Liver (tissue), 9 donors: ENCODE data around the gene RTEL1. TPM values are rescaled to one million over a fixed set of nuclear protein-coding genes. Genes with fewer than 3 reads are reported as not detected.

Source experiments
- DNase-seq: peaks from one replicate; pipeline ENCODE4 v3.0.0-alpha.2; 2017; ENCODE audit warnings: low spot score
- H3K27ac ChIP-seq, 2 donors: one replicate each; pipeline ENCODE4 v1.7.0; 2013; ENCODE audit warnings: inconsistent platforms in 2 of 2, low read length in 2 of 2, control low read depth in 1 of 2, low read depth in 1 of 2, mild to moderate bottlenecking in 1 of 2
- H3K27me3 ChIP-seq, 4 donors: one replicate each; pipeline versions ENCODE4 v1.6.1 to v1.7.0; 2013; ENCODE audit warnings: low read length in 3 of 4, inconsistent platforms in 1 of 4, mild to moderate bottlenecking in 1 of 4, moderate library complexity in 1 of 4; ENCODE audit not compliant: control insufficient read depth in 4 of 4, insufficient read depth in 4 of 4
- H3K36me3 ChIP-seq, 4 donors: one replicate each; pipeline versions ENCODE4 v1.6.1 to v1.7.0; 2013; ENCODE audit warnings: low read length in 3 of 4, mild to moderate bottlenecking in 3 of 4, low read depth in 1 of 4, moderate library complexity in 1 of 4; ENCODE audit not compliant: control insufficient read depth in 4 of 4, insufficient read depth in 3 of 4
- H3K4me1 ChIP-seq, 4 donors: one replicate each; pipeline versions ENCODE4 v1.6.1 to v1.7.0; 2013; ENCODE audit warnings: low read length in 3 of 4, mild to moderate bottlenecking in 3 of 4, moderate library complexity in 1 of 4; ENCODE audit not compliant: control insufficient read depth in 4 of 4, insufficient read depth in 4 of 4
- H3K4me3 ChIP-seq, 3 donors: one replicate each; pipeline versions ENCODE4 v1.6.1 to v1.7.0; 2013; ENCODE audit warnings: low read length in 3 of 3, control low read depth in 1 of 3, low read depth in 1 of 3, mild to moderate bottlenecking in 1 of 3
- H3K9ac ChIP-seq, 2 donors: one replicate each; pipeline ENCODE4 v1.7.0; 2013; ENCODE audit warnings: low read length in 2 of 2, mild to moderate bottlenecking in 2 of 2, moderate library complexity in 2 of 2, control low read depth in 1 of 2, low read depth in 1 of 2
- H3K9me3 ChIP-seq, 4 donors: one replicate each; pipeline versions ENCODE4 v1.6.1 to v1.7.0; 2013; ENCODE audit warnings: low read length in 3 of 4; ENCODE audit not compliant: control insufficient read depth in 4 of 4
- FOXA1 ChIP-seq: IDR thresholded peaks from 2 replicates; pipeline ENCODE4 v1.6.1; 2016; ENCODE audit warnings: antibody characterized with exemption
- FOXA2 ChIP-seq: IDR thresholded peaks from 2 replicates; pipeline ENCODE4 v1.6.1; 2016; ENCODE audit warnings: antibody characterized with exemption
- HNF4A ChIP-seq, 2 donors: conservative IDR thresholded peaks; 2 replicates each; pipeline ENCODE4 v1.6.1; 2016; ENCODE audit warnings: antibody characterized with exemption in 2 of 2, mild to moderate bottlenecking in 2 of 2
- JUND ChIP-seq, 2 donors: IDR thresholded peaks; 2 replicates each; pipeline ENCODE4 v1.6.1; 2016; ENCODE audit warnings: antibody characterized with exemption in 2 of 2
- NR2F2 ChIP-seq: IDR thresholded peaks from 2 replicates; pipeline ENCODE4 v1.6.1; 2016; ENCODE audit warnings: antibody characterized with exemption
- RXRA ChIP-seq, 2 donors: IDR thresholded peaks; 2 replicates each; pipeline ENCODE4 v1.6.1; 2017 to 2018; ENCODE audit warnings: antibody characterized with exemption in 2 of 2, mild to moderate bottlenecking in 1 of 2
- SP1 ChIP-seq: IDR thresholded peaks from 2 replicates; pipeline ENCODE4 v1.6.1; 2018; ENCODE audit warnings: antibody characterized with exemption, mild to moderate bottlenecking
- TAF1 ChIP-seq: conservative IDR thresholded peaks from 2 replicates; pipeline ENCODE4 v1.6.1; 2016; ENCODE audit warnings: antibody characterized with exemption, mild to moderate bottlenecking
- YY1 ChIP-seq: IDR thresholded peaks from 2 replicates; pipeline ENCODE4 v1.6.1; 2016; ENCODE audit warnings: antibody characterized with exemption, mild to moderate bottlenecking
- WGBS: extraction: QIAGEN DNeasy Blood & Tissue Kit; methylation state at CpG from one replicate; pipeline ENCODE4 v1.1.7; 2013; 5-methylcytosine and 5-hydroxymethylcytosine counted together
- polyA plus RNA-seq, 2 donors: library from polyadenylated mRNA; stranded (reverse) in 1 of 2; unstranded in 1 of 2; fragments of 200-250 nt in 1 of 2; fragments of >200 nt in 1 of 2; fragmentation: Nextera tagmentation in 1 of 2; extraction: Ambion mirVana in 1 of 2; gene quantifications; one replicate each; pipeline versions ENCODE4 v1.2.1 to v1.2.3, GENCODE V29; 2013 to 2015
- total RNA-seq, 2 donors: library from RNA; depleted of rRNA; stranded (reverse); fragments of >200 nt; gene quantifications; one replicate each; pipeline ENCODE4 v1.2.3, GENCODE V29; 2014
- TF ChIP-seq, protein P1 (sequence below): IDR thresholded peaks from 2 replicates; pipeline ENCODE4 v1.6.1; 2016; ENCODE audit warnings: antibody characterized with exemption
- TF ChIP-seq, protein P2 (sequence below): IDR thresholded peaks from 2 replicates; pipeline ENCODE4 v1.6.1; 2016; ENCODE audit warnings: antibody characterized with exemption, mild to moderate bottlenecking
- TF ChIP-seq, protein P3 (sequence below): IDR thresholded peaks from 2 replicates; pipeline ENCODE4 v1.6.1; 2016; ENCODE audit warnings: antibody characterized with exemption
- TF ChIP-seq, protein P4 (sequence below): fragments of 150-350 bp; IDR thresholded peaks from 2 replicates; pipeline ENCODE4 v1.5.1; 2017; ENCODE audit warnings: improper control_type of control experiment, low read depth, low read length; ENCODE audit not compliant: missing input control
- TF ChIP-seq, protein P5 (sequence below): IDR thresholded peaks from 2 replicates; pipeline ENCODE4 v1.6.1; 2016; ENCODE audit warnings: antibody characterized with exemption
- donor health status: healthy.
- donor health status: healthy.
- donor health status: healthy.
- donor health status: healthy.
- donor health status: healthy.

The RTEL1 gene
- total and polyA plus RNA-seq, 4 donors = 3.7 to 16.9 (median 7.4) TPM

DNA sequence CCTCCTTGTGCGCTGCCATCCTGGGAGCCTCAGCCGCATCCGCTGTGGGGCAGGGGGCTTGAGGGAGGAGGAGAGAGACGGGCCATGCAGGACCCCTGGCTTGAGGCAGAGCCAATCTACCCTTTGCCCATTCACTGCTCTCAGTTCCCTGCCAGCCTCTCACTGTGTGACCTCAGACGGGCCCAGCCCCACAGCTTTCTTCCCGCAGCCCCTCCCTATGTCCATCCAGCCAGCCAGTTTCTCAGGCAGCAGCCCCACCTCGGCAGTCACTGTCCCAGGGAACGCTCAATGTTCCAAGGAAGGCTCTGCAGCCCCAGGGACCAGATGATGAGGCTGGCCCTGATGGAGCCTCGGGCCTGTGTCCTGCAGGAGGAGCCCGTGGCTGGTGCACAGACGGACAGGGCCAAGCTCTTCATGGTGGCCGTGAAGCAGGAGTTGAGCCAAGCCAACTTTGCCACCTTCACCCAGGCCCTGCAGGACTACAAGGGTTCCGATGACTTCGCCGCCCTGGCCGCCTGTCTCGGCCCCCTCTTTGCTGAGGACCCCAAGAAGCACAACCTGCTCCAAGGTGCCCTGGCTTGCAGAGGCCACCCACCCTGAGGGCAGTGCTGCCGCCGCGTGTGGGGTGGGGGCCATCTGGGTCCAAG, 34.4 kb downstream of the RTEL1 start:
- no peaks in the 10 kb centered on the region for H3K9me3 ChIP-seq
- peaks cover 6 to 20% (median 11%) of the 10 kb centered on the region in 4 donors for H3K4me1 ChIP-seq
- H3K36me3 ChIP-seq = peaks cover 0 to 3% (median 0%) of the 10 kb centered on the region in 4 donors
- WGBS = 83% methylated on average over 20 of the region's 20 CpGs
- no peak for TF ChIP-seq FOXA1
- no peak for TF ChIP-seq SP1
- TF ChIP-seq YY1 = no peak
- H3K4me3 ChIP-seq = no peak overlapping the region
- no peak for DNase-seq
- no peak overlapping the region for H3K27ac ChIP-seq
- H3K27me3 ChIP-seq = no peaks in the 10 kb centered on the region
- H3K9ac ChIP-seq = no peak overlapping the region

DNA sequence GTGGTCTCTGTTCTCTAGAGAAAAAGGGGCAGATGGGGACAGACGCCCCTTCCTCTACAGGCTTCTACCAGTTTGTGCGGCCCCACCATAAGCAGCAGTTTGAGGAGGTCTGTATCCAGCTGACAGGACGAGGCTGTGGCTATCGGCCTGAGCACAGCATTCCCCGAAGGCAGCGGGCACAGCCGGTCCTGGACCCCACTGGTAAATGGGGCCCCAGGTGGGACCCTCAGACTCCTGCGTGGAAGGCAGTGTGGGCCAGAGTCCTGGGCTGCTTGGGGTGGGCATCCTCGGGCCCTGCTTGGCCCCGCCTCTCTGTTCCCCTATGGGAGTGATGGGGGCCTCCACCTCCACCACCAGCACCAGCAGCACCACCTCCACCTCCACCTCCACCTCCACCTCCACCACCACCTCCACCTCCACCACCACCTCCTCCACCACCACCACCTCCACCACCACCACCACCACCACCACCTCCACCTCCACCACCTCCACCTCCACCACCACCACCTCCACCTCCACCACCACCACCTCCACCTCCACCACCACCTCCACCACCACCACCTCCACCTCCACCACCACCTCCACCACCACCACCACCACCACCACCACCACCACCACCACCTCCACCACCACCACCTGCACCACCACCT, 35.1 kb downstream of the RTEL1 start:
- H3K27ac ChIP-seq = no peak overlapping the region
- H3K36me3 ChIP-seq = peaks cover 0 to 3% (median 0%) of the 10 kb centered on the region in 4 donors
- TF ChIP-seq JUND (IDR thresholded peaks at IDR 0.05) (no peak), HNF4A (conservative IDR thresholded peaks at IDR 0.05) (no peak), RXRA (IDR thresholded peaks at IDR 0.05) (no peak)
- TF ChIP-seq, protein P1, sequence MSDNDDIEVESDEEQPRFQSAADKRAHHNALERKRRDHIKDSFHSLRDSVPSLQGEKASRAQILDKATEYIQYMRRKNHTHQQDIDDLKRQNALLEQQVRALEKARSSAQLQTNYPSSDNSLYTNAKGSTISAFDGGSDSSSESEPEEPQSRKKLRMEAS = no peak
- peaks cover 7 to 22% (median 13%) of the 10 kb centered on the region in 4 donors for H3K4me1 ChIP-seq
- no peaks in the 10 kb centered on the region for H3K27me3 ChIP-seq
- H3K4me3 ChIP-seq = no peak overlapping the region
- DNase-seq = no peak
- H3K9ac ChIP-seq = no peak overlapping the region
- H3K9me3 ChIP-seq = no peaks in the 10 kb centered on the region
- 97% methylated on average over 10 of the region's 10 CpGs for WGBS

DNA sequence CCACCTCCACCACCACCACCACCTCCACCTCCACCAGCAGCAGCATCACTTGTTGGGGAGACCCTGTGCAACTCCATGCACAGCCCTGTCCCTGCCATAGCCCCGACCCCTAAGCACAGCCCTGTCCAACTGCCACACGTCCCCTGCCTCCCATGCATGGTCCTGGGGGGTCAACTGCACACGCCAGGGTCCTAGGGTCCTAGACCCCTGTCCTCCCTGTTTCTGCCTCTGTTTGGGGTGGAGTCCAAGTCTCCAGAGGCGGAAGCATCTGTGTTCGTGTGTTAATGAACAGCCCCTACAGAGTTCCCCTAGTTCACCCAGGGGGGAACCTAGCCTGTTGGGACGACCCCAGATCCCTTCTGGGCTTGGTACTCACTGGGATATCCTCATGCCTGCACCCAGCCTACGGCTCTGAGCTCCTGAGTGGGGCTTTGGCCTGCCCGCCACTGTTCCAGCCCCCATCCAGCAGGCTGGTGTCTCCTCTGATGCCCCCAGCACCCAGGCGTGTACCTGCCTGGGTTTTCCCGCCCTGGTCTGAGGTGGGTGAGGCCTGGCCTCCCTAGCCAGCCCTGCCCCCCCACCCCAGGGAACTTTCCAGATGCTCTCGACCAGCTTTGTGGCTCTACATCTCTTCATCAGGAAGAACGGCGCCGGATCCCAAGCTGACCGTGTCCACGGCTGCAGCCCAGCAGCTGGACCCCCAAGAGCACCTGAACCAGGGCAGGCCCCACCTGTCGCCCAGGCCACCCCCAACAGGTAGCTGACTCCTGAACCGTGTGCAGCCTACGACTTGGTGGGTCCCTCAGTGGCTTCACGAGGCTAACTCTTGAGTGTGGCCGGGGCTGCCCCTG, 35.8 kb downstream of the RTEL1 start:
- Histone ChIP-seq H3K27ac (no peak overlapping the region), H3K4me1 (peaks cover 7 to 22% (median 13%) of the 10 kb centered on the region in 4 donors), H3K36me3 (peaks cover 0 to 3% (median 0%) of the 10 kb centered on the region in 4 donors), H3K9me3 (no peaks in the 10 kb centered on the region), H3K27me3 (no peaks in the 10 kb centered on the region), H3K9ac (no peak overlapping the region), H3K4me3 (no peak overlapping the region)
- DNase-seq = no peak
- TF ChIP-seq, protein P2, sequence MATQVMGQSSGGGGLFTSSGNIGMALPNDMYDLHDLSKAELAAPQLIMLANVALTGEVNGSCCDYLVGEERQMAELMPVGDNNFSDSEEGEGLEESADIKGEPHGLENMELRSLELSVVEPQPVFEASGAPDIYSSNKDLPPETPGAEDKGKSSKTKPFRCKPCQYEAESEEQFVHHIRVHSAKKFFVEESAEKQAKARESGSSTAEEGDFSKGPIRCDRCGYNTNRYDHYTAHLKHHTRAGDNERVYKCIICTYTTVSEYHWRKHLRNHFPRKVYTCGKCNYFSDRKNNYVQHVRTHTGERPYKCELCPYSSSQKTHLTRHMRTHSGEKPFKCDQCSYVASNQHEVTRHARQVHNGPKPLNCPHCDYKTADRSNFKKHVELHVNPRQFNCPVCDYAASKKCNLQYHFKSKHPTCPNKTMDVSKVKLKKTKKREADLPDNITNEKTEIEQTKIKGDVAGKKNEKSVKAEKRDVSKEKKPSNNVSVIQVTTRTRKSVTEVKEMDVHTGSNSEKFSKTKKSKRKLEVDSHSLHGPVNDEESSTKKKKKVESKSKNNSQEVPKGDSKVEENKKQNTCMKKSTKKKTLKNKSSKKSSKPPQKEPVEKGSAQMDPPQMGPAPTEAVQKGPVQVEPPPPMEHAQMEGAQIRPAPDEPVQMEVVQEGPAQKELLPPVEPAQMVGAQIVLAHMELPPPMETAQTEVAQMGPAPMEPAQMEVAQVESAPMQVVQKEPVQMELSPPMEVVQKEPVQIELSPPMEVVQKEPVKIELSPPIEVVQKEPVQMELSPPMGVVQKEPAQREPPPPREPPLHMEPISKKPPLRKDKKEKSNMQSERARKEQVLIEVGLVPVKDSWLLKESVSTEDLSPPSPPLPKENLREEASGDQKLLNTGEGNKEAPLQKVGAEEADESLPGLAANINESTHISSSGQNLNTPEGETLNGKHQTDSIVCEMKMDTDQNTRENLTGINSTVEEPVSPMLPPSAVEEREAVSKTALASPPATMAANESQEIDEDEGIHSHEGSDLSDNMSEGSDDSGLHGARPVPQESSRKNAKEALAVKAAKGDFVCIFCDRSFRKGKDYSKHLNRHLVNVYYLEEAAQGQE = no peak
- TF ChIP-seq FOXA1 = no peak
- TF ChIP-seq FOXA2 = no peak
- TF ChIP-seq SP1 = no peak
- TF ChIP-seq, protein P3, sequence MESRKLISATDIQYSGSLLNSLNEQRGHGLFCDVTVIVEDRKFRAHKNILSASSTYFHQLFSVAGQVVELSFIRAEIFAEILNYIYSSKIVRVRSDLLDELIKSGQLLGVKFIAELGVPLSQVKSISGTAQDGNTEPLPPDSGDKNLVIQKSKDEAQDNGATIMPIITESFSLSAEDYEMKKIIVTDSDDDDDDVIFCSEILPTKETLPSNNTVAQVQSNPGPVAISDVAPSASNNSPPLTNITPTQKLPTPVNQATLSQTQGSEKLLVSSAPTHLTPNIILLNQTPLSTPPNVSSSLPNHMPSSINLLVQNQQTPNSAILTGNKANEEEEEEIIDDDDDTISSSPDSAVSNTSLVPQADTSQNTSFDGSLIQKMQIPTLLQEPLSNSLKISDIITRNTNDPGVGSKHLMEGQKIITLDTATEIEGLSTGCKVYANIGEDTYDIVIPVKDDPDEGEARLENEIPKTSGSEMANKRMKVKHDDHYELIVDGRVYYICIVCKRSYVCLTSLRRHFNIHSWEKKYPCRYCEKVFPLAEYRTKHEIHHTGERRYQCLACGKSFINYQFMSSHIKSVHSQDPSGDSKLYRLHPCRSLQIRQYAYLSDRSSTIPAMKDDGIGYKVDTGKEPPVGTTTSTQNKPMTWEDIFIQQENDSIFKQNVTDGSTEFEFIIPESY = no peak
- TF ChIP-seq NR2F2 = no peak
- TF ChIP-seq, protein P4, sequence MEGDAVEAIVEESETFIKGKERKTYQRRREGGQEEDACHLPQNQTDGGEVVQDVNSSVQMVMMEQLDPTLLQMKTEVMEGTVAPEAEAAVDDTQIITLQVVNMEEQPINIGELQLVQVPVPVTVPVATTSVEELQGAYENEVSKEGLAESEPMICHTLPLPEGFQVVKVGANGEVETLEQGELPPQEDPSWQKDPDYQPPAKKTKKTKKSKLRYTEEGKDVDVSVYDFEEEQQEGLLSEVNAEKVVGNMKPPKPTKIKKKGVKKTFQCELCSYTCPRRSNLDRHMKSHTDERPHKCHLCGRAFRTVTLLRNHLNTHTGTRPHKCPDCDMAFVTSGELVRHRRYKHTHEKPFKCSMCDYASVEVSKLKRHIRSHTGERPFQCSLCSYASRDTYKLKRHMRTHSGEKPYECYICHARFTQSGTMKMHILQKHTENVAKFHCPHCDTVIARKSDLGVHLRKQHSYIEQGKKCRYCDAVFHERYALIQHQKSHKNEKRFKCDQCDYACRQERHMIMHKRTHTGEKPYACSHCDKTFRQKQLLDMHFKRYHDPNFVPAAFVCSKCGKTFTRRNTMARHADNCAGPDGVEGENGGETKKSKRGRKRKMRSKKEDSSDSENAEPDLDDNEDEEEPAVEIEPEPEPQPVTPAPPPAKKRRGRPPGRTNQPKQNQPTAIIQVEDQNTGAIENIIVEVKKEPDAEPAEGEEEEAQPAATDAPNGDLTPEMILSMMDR = no peak
- TF ChIP-seq TAF1 = no peak
- TF ChIP-seq, protein P5, sequence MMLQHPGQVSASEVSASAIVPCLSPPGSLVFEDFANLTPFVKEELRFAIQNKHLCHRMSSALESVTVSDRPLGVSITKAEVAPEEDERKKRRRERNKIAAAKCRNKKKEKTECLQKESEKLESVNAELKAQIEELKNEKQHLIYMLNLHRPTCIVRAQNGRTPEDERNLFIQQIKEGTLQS = no peak
- 96% methylated on average over 21 of the region's 21 CpGs for WGBS
